Mesodermal cell (in vitro differentiated cells): ENCODE results near the gene UCN2. TPM values are rescaled to one million over a fixed set of nuclear protein-coding genes. Genes with fewer than 3 reads are reported as not detected.

Experiments
- H3K27ac ChIP-seq: 2 replicates; pipeline ENCODE4 v1.7.0; 2013; ENCODE audit warnings: mild to moderate bottlenecking, low read depth, low read length, moderate library complexity; ENCODE audit not compliant: severe bottlenecking
- H3K36me3 ChIP-seq: 2 replicates; pipeline ENCODE4 v1.7.1; 2013; ENCODE audit warnings: mild to moderate bottlenecking, low read length, moderate library complexity; ENCODE audit not compliant: control insufficient read depth, insufficient read depth
- H3K4me1 ChIP-seq: one replicate; pipeline ENCODE4 v1.7.1; 2013; ENCODE audit warnings: mild to moderate bottlenecking, low read length; ENCODE audit not compliant: insufficient read depth, control insufficient read depth, poor library complexity, severe bottlenecking
- H3K4me3 ChIP-seq: 2 replicates; pipeline ENCODE4 v1.7.0; 2013; ENCODE audit warnings: low read length, control low read depth, mild to moderate bottlenecking; ENCODE audit not compliant: insufficient read depth, poor library complexity, severe bottlenecking; ENCODE audit errors: extremely low read depth
- H3K9me3 ChIP-seq: 2 replicates; pipeline ENCODE4 v1.7.1; 2013; ENCODE audit warnings: mild to moderate bottlenecking, low read length, moderate library complexity; ENCODE audit not compliant: control insufficient read depth
- WGBS, 2 experiments: methylation state at CpG; one replicate each; pipeline ENCODE4 v1.1.5; 2013; ENCODE audit warnings: missing lambda C conversion rate in 2 of 2; ENCODE audit not compliant: insufficient coverage in 2 of 2; 5-methylcytosine and 5-hydroxymethylcytosine counted together
- polyA plus RNA-seq, 2 experiments: library from polyadenylated mRNA; stranded (reverse); fragments of 50-300 nt; gene quantifications; one replicate each; pipeline ENCODE4 v1.2.3, GENCODE V29; 2013

Gene UCN2, protein sequence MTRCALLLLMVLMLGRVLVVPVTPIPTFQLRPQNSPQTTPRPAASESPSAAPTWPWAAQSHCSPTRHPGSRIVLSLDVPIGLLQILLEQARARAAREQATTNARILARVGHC
- 2.3 TPM for polyA plus RNA-seq (2013, experiment 1 of 2)
- 0.81 TPM for polyA plus RNA-seq (2013, experiment 2 of 2)

GRCh38 chr3:48563382-48563918 is at the start of gene UCN2:
Gene UCN2 (minus strand): TSS chr3:48563781. CDS start chr3:48563124, 657 bp downstream.
- WGBS, 2 experiments: 58 to 75% methylated on average over 3 to 6 of the region's 6 CpGs
- peak within 1 kb of the TSS; percentile 45 for H3K27ac ChIP-seq

GRCh38 chr3:48612309-48612708 is 48.7 kb upstream of the UCN2 start:
- H3K9me3 ChIP-seq: peaks cover 9% of the 10 kb centered on the region
- H3K4me3 ChIP-seq: no peak overlapping the region
- peaks cover 6% of the 10 kb centered on the region for H3K4me1 ChIP-seq
- H3K27ac ChIP-seq: no peak overlapping the region
- WGBS, 2 experiments: 100% methylated on average over 1 of the region's 1 CpG; no CpG with 5 or more reads in 1 of the 2 experiments
- peaks cover 12% of the 10 kb centered on the region for H3K36me3 ChIP-seq

More at GRCh38 chr3:48563382-48563918, at the start of gene UCN2:
- Histone ChIP-seq H3K36me3 (peaks cover 9% of the 10 kb centered on the region), H3K4me3 (no peak within 1 kb of the TSS), H3K4me1 (peaks cover 39% of the 10 kb centered on the region), H3K9me3 (no peaks in the 10 kb centered on the region)

DNA sequence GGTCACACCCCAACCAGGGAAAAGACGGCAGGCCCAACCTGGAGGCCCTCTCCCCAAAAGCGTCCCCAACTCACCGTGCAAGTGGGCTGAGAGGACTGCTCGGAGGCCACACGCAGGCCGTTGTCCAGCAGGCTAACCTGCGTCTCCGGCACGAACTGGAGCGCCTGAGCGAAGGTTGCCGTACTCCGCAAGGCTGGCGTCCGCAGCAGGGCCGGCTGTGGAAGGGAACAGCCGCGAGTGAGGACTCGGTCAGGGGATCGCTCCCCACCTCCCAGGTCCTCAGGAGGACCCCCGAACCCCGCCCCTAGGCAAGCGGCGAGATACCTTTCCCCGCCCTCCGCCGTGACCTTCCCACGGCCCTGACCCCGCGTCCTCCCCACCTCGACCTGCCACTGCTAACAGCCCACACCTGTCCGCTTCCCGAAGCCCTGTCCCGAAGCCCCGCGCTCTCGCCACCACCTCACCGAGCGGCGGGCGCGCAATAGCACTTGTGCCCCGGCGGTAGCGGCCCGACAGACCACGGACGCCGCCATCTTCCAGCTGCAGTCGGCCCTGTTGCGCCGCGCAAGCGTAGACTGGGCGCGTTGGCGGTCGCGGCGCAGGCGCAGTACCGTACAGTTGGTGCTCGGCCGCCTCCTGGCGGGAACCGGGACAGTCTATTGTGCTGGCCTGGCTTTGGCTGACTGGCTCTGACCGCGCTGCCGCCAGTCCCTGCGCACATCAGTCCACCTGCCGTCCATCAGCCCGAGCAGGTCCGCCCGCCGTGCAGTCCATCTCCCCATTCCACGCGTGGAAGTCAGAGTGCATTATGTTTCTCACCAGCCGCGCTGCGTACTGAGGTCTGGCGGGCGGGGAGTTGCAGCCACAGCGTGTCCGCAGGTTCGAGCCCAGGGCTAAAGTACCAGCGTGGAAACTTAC is 45.8 kb upstream of the UCN2 start, which contains the start of gene UQCRC1:
Gene UQCRC1 (minus strand): TSS at position 559 of the 918 bp plus-strand sequence. CDS start 26 bp downstream, at position 533.
- H3K4me1 ChIP-seq: peaks cover 6% of the 10 kb centered on the region
- peaks cover 41% of the 10 kb centered on the region for H3K36me3 ChIP-seq
- H3K9me3 ChIP-seq: no peaks in the 10 kb centered on the region
- WGBS, 2 experiments: 1 to 2% methylated on average over 74 of the region's 86 CpGs
- peak within 1 kb of the TSS; percentile 23 for H3K27ac ChIP-seq
- H3K4me3 ChIP-seq: peak within 1 kb of the TSS; percentile 91

- Histone ChIP-seq H3K4me3 (no peak overlapping the region), H3K36me3 (peaks cover 59% of the 10 kb centered on the region), H3K27ac (no peak overlapping the region), H3K4me1 (peaks cover 6% of the 10 kb centered on the region), H3K9me3 (no peaks in the 10 kb centered on the region)
- 87 to 100% methylated on average over 5 of the region's 5 CpGs for WGBS, 2 experiments
These were observed 43.9 kb upstream of the UCN2 start for GRCh38 chr3:48607519-48607918.

- H3K4me1 ChIP-seq: peaks cover 35% of the 10 kb centered on the region
- no peak overlapping the region for H3K4me3 ChIP-seq
- H3K27ac ChIP-seq: no peak overlapping the region
- 86 to 100% methylated on average over 2 of the region's 2 CpGs for WGBS, 2 experiments
- peaks cover 90% of the 10 kb centered on the region for H3K36me3 ChIP-seq
- H3K9me3 ChIP-seq: no peaks in the 10 kb centered on the region
These were observed 38.0 kb upstream of the UCN2 start for GRCh38 chr3:48601622-48601994.

GRCh38 chr3:48600711-48601621 is 37.4 kb upstream of the UCN2 start:
- Histone ChIP-seq H3K4me3 (no peak overlapping the region), H3K4me1 (peaks cover 42% of the 10 kb centered on the region), H3K9me3 (no peaks in the 10 kb centered on the region), H3K36me3 (peaks cover 86% of the 10 kb centered on the region), H3K27ac (no peak overlapping the region)
- 92 to 98% methylated on average over 19 of the region's 19 CpGs for WGBS, 2 experiments

DNA sequence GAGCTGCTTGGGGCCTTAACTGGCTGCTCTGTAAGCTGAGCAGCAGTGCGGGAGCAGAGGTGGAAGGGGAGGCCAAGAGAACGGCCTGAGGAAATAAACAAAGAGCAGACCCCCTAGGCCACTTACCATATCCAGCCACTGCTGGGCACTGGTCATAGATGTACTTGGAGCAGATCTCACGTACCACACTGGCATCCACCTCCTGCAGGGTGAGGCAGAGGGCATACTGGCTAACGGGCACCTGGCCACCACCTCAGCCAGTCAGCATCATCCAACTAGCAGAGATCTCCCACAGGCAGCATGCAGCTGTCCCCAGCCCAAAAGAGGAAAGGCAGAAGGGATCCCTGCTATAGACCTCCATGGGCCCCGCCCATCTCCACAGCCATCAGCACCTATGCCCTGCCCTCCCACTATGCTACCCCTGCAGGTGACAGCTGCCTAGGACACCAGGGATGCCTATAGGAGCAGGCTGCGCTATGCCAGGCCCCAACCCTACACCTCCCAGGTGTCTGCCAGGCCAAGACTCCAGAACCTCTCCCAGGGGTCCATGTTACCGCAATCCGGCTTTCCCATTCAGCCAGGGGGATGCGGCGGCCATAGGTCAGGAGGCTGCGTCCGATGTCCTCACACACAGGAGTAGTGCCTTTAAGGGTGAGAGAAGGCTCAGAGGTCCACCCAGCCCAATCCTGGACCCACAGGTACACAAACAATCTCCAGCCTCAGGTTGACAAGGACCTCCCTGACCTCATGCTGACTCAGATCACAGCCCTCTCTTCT is 36.1 kb upstream of the UCN2 start:
- no peak overlapping the region for H3K4me3 ChIP-seq
- peaks cover 73% of the 10 kb centered on the region for H3K36me3 ChIP-seq
- no peaks in the 10 kb centered on the region for H3K9me3 ChIP-seq
- peak overlapping the region; percentile 98 for H3K27ac ChIP-seq
- peaks cover 48% of the 10 kb centered on the region for H3K4me1 ChIP-seq
- 96 to 97% methylated on average over 9 to 10 of the region's 12 CpGs for WGBS, 2 experiments

DNA sequence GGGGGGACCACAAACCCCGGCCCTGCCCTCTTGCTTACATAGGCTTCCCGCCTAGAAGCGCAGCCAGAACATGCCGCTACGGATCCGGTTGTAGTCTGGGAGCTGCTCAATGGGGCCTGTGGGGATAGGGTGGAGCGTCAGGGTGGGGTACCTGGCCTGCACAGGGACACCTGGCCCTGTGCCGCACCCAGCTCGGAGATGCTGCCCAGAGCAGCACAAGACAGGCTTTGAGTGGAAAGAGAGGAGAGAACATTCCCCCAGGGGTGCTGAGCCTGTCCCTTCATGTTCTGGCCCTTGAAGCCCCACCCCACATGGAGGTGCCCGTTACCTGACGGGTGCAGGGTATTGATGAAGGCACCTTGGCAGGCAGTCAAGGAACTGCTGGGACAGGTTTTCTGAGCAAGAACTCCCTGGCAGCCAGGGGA is 35.5 kb upstream of the UCN2 start:
- Histone ChIP-seq H3K27ac (peak overlapping the region; percentile 98), H3K36me3 (peaks cover 67% of the 10 kb centered on the region), H3K9me3 (no peaks in the 10 kb centered on the region), H3K4me1 (peaks cover 52% of the 10 kb centered on the region), H3K4me3 (no peak overlapping the region)
- WGBS, 2 experiments: 92 to 94% methylated on average over 8 to 11 of the region's 11 CpGs

DNA sequence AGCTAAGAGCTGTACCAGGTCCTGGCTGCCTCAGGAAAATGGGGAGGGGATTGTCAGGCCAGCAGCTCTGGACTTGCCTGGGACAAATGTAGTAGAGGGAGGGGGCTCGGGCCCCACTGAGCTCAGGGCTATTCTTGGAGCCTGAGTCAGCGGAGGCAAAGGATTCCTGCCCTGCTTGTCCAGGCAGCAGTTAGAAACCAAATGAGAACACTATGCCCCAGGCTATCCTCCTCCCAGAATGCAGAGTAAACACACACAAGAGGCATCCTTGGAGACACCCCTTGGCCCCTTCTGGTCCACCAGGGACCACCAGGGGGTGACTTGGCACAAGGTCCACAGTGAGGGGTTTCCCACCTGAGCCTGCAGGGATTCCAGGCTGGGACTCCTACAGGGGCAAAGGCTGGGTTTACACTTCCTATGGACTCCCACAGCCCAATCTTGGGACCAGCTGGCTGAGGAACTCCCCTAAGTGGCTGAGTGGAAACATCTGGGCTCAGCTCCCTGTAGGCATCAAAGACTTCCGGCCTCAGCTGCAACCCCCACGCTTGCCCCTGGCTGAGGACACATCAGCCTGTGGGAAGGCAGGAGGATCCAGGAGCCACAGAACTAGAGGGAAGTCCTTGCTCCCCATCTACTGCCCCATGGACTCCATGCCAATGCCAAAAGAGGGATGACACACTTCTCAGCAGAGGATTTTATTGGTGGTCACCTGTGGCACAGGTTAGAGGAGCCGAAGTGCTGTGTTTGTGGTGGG is 34.9 kb upstream of the UCN2 start:
- Histone ChIP-seq H3K9me3 (no peaks in the 10 kb centered on the region), H3K36me3 (peaks cover 61% of the 10 kb centered on the region), H3K4me1 (peaks cover 52% of the 10 kb centered on the region), H3K27ac (peak overlapping the region; percentile 98), H3K4me3 (no peak overlapping the region)
- 70 to 89% methylated on average over 3 to 4 of the region's 5 CpGs for WGBS, 2 experiments
